Naive B cell (primary cell): ENCODE data around the gene AK1. TPM values are rescaled to one million over a fixed set of nuclear protein-coding genes. Genes with fewer than 3 reads are reported as not detected.
"Not testable (repeated sequence)": the region's sequence is repeated elsewhere in the genome, so short reads cannot be mapped to it uniquely, and the experiment has no call there.

Experiments used
- ATAC-seq, 2 donors: fragments of 150-1000 bp; cut with Tn5 transposase; 2 replicates each; pipeline ENCODE4 v1.10.0; 2021; ENCODE audit warnings: low read depth in 2 of 2, mild to moderate bottlenecking in 2 of 2, moderate library complexity in 2 of 2
- DNase-seq: peaks from one replicate; pipeline ENCODE4 v3.0.0; 2022
- H3K27ac Mint-ChIP-seq, 6 donors: one replicate each; pipeline ENCODE4 v1.8.0; 2020 to 2022; ENCODE audit warnings: mild to moderate bottlenecking in 6 of 6, mixed read lengths in 6 of 6, moderate library complexity in 5 of 6, inconsistent platforms in 2 of 6
- H3K27me3 Mint-ChIP-seq, 3 donors: one replicate each; pipeline ENCODE4 v1.8.0; 2021 to 2022; ENCODE audit warnings: mixed read lengths in 3 of 3, mild to moderate bottlenecking in 1 of 3
- H3K36me3 Mint-ChIP-seq, 2 donors: one replicate each; pipeline ENCODE4 v1.8.0; 2020 to 2022; ENCODE audit warnings: mixed read lengths in 2 of 2, inconsistent platforms in 1 of 2, mild to moderate bottlenecking in 1 of 2
- H3K4me1 Mint-ChIP-seq, 3 donors: one replicate each; pipeline ENCODE4 v1.8.0; 2020 to 2022; ENCODE audit warnings: mixed read lengths in 3 of 3, inconsistent platforms in 1 of 3, mild to moderate bottlenecking in 1 of 3, moderate library complexity in 1 of 3
- H3K4me3 Mint-ChIP-seq, 8 donors: one replicate each; pipeline ENCODE4 v1.8.0; 2020 to 2022; ENCODE audit warnings: mild to moderate bottlenecking in 8 of 8, mixed read lengths in 8 of 8, moderate library complexity in 8 of 8, inconsistent platforms in 2 of 8
- H3K9me3 Mint-ChIP-seq, 7 donors: one replicate each; pipeline ENCODE4 v1.8.0; 2020 to 2022; ENCODE audit warnings: mixed read lengths in 7 of 7, mild to moderate bottlenecking in 5 of 7, inconsistent platforms in 2 of 7, moderate library complexity in 1 of 7
- polyA plus RNA-seq, 6 donors: library from polyadenylated mRNA; unstranded; fragments of 300-500 nt; fragmentation: Illumina TruSeq; gene quantifications; one replicate each; pipeline ENCODE4 v1.2.3, GENCODE V29; 2021; ENCODE audit warnings: low read depth in 6 of 6

AK1 gene
- polyA plus RNA-seq, 6 donors from 2014 or later = not detected

- peaks cover 0 to 23% (median 0%) of the 10 kb centered on the region in 3 donors for H3K27me3 Mint-ChIP-seq
- peaks cover 15 to 32% (median 16%) of the 10 kb centered on the region in 3 donors for H3K4me1 Mint-ChIP-seq
- ATAC-seq = no peak
- no peaks in the 10 kb centered on the region for H3K9me3 Mint-ChIP-seq
- DNase-seq = no peak
- peak overlapping the region in 1 of 8 donors; percentile 67 for H3K4me3 Mint-ChIP-seq
- peak overlapping the region in 1 of 6 donors; percentile 24 for H3K27ac Mint-ChIP-seq
- no peaks in the 10 kb centered on the region for H3K36me3 Mint-ChIP-seq
These were observed 1.3 kb downstream of the AK1 start for GRCh38 chr9:127876026-127876763.

- peaks cover 14 to 31% (median 15%) of the 10 kb centered on the region in 3 donors for H3K4me1 Mint-ChIP-seq
- H3K27me3 Mint-ChIP-seq = peaks cover 0 to 23% (median 0%) of the 10 kb centered on the region in 3 donors
- H3K36me3 Mint-ChIP-seq = no peaks in the 10 kb centered on the region
- no peak overlapping the region for H3K27ac Mint-ChIP-seq
- no peak overlapping the region for H3K4me3 Mint-ChIP-seq
- no peaks in the 10 kb centered on the region for H3K9me3 Mint-ChIP-seq
- ATAC-seq (no peak), DNase-seq (no peak)
These were observed 2.0 kb downstream of the AK1 start for GRCh38 chr9:127875306-127875966.

- Mint-ChIP-seq H3K27me3 (peaks cover 0 to 23% (median 0%) of the 10 kb centered on the region in 3 donors), H3K9me3 (no peaks in the 10 kb centered on the region), H3K27ac (peak overlapping the region in 1 of 6 donors; percentile 47), H3K4me3 (no peak overlapping the region), H3K4me1 (peaks cover 14 to 27% (median 15%) of the 10 kb centered on the region in 3 donors), H3K36me3 (no peaks in the 10 kb centered on the region)
- ATAC-seq = no peak
- no peak for DNase-seq
These were observed 2.9 kb downstream of the AK1 start for GRCh38 chr9:127874301-127875221.

GRCh38 chr9:127873886-127874285 lies 3.6 kb downstream of the AK1 start:
- DNase-seq (no peak), ATAC-seq (no peak)
- peaks cover 11 to 23% (median 11%) of the 10 kb centered on the region in 3 donors for H3K4me1 Mint-ChIP-seq
- no peaks in the 10 kb centered on the region for H3K36me3 Mint-ChIP-seq
- H3K27me3 Mint-ChIP-seq = peaks cover 0 to 23% (median 0%) of the 10 kb centered on the region in 3 donors
- H3K4me3 Mint-ChIP-seq = no peak overlapping the region
- no peaks in the 10 kb centered on the region for H3K9me3 Mint-ChIP-seq
- peak overlapping the region in 1 of 6 donors; percentile 47 for H3K27ac Mint-ChIP-seq

- H3K9me3 Mint-ChIP-seq = no peaks in the 10 kb centered on the region
- DNase-seq (no peak), ATAC-seq (no peak)
- H3K27ac Mint-ChIP-seq = no peak overlapping the region
- peaks cover 0 to 23% (median 0%) of the 10 kb centered on the region in 3 donors for H3K27me3 Mint-ChIP-seq
- peaks cover 6 to 17% (median 7%) of the 10 kb centered on the region in 3 donors for H3K4me1 Mint-ChIP-seq
- no peak overlapping the region for H3K4me3 Mint-ChIP-seq
- H3K36me3 Mint-ChIP-seq = no peaks in the 10 kb centered on the region
These were observed 4.2 kb downstream of the AK1 start for GRCh38 chr9:127873223-127873691.

GRCh38 chr9:127872369-127873222 lies 4.9 kb downstream of the AK1 start:
- DNase-seq (no peak), ATAC-seq (no peak)
- Mint-ChIP-seq H3K27ac (peak overlapping the region in 2 of 6 donors; percentile 74 to 92), H3K4me3 (no peak overlapping the region), H3K4me1 (peaks cover 0 to 12% (median 5%) of the 10 kb centered on the region in 3 donors), H3K27me3 (peaks cover 0 to 19% (median 0%) of the 10 kb centered on the region in 3 donors), H3K36me3 (no peaks in the 10 kb centered on the region), H3K9me3 (no peaks in the 10 kb centered on the region)

GRCh38 chr9:127871531-127871930 lies 5.9 kb downstream of the AK1 start:
- DNase-seq = no peak
- peak overlapping the region in 1 of 8 donors; percentile 44 for H3K4me3 Mint-ChIP-seq
- no peaks in the 10 kb centered on the region for H3K36me3 Mint-ChIP-seq
- no peaks in the 10 kb centered on the region for H3K9me3 Mint-ChIP-seq
- no peak for ATAC-seq
- peaks cover 0 to 11% (median 0%) of the 10 kb centered on the region in 3 donors for H3K27me3 Mint-ChIP-seq
- peaks cover 0 to 13% (median 0%) of the 10 kb centered on the region in 3 donors for H3K4me1 Mint-ChIP-seq
- no peak overlapping the region for H3K27ac Mint-ChIP-seq

GRCh38 chr9:127870887-127871286 lies 6.6 kb downstream of the AK1 start:
- peaks cover 0 to 9% (median 0%) of the 10 kb centered on the region in 3 donors for H3K27me3 Mint-ChIP-seq
- peaks cover 2 to 18% (median 2%) of the 10 kb centered on the region in 3 donors for H3K4me1 Mint-ChIP-seq
- ATAC-seq (no peak), DNase-seq (no peak)
- no peaks in the 10 kb centered on the region for H3K36me3 Mint-ChIP-seq
- no peak overlapping the region for H3K4me3 Mint-ChIP-seq
- no peaks in the 10 kb centered on the region for H3K9me3 Mint-ChIP-seq
- H3K27ac Mint-ChIP-seq = peak overlapping the region in 1 of 6 donors; percentile 14

GRCh38 chr9:127870153-127870491 lies 7.4 kb downstream of the AK1 start:
- H3K9me3 Mint-ChIP-seq, ATAC-seq, H3K27me3 Mint-ChIP-seq, H3K27ac Mint-ChIP-seq, H3K4me3 Mint-ChIP-seq, H3K36me3 Mint-ChIP-seq, DNase-seq: not testable (repeated sequence)
- H3K4me1 Mint-ChIP-seq = peaks cover 9 to 26% (median 10%) of the 10 kb centered on the region in 3 donors

- no peaks in the 10 kb centered on the region for H3K36me3 Mint-ChIP-seq
These were observed 7.9 kb downstream of the AK1 start for GRCh38 chr9:127869310-127870152.

GRCh38 chr9:127868278-127868902 lies 9.1 kb downstream of the AK1 start:
- H3K4me1 Mint-ChIP-seq = peaks cover 14 to 40% (median 14%) of the 10 kb centered on the region in 3 donors
- H3K27me3 Mint-ChIP-seq = no peaks in the 10 kb centered on the region
- H3K9me3 Mint-ChIP-seq = no peaks in the 10 kb centered on the region
- H3K4me3 Mint-ChIP-seq = no peak overlapping the region
- H3K27ac Mint-ChIP-seq = peak overlapping the region in 4 of 6 donors; percentile 26 to 90 (median 68)
- ATAC-seq (no peak), DNase-seq (no peak)
- H3K36me3 Mint-ChIP-seq = no peaks in the 10 kb centered on the region

More at GRCh38 chr9:127869310-127870152, 7.9 kb downstream of the AK1 start:
- no peaks in the 10 kb centered on the region for H3K9me3 Mint-ChIP-seq
- no peaks in the 10 kb centered on the region for H3K27me3 Mint-ChIP-seq
- H3K27ac Mint-ChIP-seq = peak overlapping the region in 3 of 6 donors; percentile 12 to 65 (median 44)
- H3K4me1 Mint-ChIP-seq = peaks cover 13 to 32% (median 14%) of the 10 kb centered on the region in 3 donors
- ATAC-seq = peak; percentile 67 to 79
- DNase-seq = peak; percentile 77
- H3K4me3 Mint-ChIP-seq = no peak overlapping the region
